ENCODE measurements around the gene GGT5. TPM values are rescaled to one million over a fixed set of nuclear protein-coding genes. Genes with fewer than 3 reads are reported as not detected.
"Not testable (repeated sequence)": the region's sequence is repeated elsewhere in the genome, so short reads cannot be mapped to it uniquely, and the experiment has no call there.

The GGT5 gene
- total RNA-seq, 1 experiment from 2014 or later: not detected

DNA sequence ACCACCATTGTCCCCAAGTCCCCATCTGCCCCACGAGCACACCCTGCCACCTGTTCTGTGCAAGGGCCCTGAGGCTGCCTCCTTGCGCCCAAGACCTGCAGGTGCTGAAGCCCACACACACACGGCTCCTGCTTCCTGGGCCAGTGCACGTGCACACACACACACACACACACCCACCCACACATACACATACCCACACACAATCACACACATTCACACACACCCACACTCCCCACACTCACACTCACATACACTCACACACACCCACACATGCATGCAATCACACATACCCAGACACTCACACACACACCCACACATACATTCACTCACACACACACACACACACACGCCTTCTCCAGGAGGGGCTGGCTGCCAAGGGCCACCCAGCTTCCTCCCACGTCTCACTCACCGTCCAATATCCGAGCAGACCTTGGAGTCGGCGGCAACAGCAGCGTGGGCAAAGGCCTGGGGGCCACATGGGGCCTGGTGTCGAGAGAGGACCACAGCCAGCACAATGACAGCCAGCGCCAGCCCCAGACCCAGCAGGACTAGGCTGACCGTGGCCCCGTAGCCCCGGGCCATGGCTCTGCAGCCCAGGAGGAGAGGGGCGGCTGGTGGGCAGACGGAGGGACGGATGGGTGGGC is 616 bp downstream of the GGT5 start:
- Histone ChIP-seq H3K27me3 (no peaks in the 10 kb centered on the region), H3K4me3 (no peak overlapping the region), H3K36me3 (no peaks in the 10 kb centered on the region), H3K9me3 (no peaks in the 10 kb centered on the region)
- DNase-seq: no peak

DNA sequence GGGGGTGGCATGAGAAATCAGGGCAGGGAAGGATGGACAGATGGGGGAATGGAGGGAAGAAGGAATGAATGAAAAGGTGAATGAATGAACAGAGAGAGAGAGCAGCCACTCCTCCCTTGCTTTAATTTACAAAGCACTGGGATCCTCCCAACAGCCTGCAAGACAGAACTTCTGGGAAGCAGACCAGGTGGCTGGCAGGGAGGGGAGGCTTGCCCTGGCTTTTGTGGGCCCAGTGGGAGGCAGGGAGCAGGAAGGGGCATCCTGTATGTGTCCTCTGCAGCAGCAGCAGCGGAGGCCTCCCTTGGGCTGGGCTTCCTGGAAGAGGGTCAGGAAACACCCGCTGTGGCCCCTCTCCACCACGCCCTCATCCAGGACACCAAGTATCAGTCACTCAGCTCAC is 1.5 kb downstream of the GGT5 start:
- not testable (repeated sequence) for H3K4me3 ChIP-seq, H3K9me3 ChIP-seq, H3K36me3 ChIP-seq, H3K27me3 ChIP-seq
- peak; percentile 16 for DNase-seq

DNA sequence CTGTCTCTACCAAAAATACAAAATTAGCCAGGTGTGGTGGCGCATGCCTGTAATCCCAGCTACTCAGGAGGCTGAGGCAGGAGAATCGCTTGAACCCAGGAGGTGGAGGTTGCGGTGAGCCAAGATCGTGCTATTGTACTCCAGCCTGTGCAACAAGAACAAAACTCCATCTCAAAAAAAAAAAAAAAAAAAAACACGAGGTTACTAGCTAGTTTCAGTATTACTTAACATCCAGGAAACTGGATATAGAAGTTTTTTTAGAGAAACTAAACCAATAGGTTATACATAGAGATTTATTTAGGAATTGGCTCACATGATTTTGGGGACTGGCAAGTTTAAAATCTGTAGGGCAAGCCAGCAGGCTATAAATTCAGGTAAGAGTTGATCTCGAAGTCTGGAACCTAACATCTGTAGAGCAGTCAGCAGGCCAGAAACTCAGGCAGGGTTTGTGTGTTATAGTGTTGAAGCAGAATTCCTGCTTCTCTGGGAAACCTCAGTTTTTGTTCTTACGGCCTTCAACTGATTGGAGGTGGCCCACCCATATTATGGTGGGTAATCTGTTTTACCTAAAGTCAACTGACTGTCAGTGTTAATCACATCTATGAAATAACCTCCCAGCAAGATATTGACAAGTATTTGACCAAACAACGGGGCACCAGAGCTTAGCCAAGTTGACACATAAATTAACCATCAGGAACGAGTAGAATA is 3.7 kb downstream of the GGT5 start:
- not testable (repeated sequence) for DNase-seq, H3K9me3 ChIP-seq, H3K4me3 ChIP-seq, H3K36me3 ChIP-seq, H3K27me3 ChIP-seq

DNA sequence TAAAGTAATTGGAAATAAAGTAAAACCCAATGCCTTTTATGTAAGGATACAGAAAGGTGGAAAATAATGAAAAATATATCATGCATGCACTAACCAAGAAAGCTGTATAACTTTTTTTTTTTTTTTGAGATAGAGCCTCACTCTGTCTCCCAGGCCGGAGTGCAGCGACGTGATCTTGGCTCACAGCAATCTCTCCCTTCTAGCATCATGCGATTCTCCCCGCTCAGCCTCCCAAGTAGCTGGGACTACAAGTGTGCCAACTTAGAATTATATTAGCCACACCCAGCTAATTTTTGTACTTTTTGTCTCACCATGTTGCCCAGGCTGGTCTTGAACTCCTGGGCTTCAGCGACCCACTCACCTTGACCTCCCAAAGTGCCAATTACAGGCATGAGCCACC is 4.5 kb downstream of the GGT5 start:
- H3K4me3 ChIP-seq: no peak overlapping the region
- H3K9me3 ChIP-seq: no peaks in the 10 kb centered on the region
- H3K27me3 ChIP-seq: no peaks in the 10 kb centered on the region
- no peaks in the 10 kb centered on the region for H3K36me3 ChIP-seq
- no peak for DNase-seq

DNA sequence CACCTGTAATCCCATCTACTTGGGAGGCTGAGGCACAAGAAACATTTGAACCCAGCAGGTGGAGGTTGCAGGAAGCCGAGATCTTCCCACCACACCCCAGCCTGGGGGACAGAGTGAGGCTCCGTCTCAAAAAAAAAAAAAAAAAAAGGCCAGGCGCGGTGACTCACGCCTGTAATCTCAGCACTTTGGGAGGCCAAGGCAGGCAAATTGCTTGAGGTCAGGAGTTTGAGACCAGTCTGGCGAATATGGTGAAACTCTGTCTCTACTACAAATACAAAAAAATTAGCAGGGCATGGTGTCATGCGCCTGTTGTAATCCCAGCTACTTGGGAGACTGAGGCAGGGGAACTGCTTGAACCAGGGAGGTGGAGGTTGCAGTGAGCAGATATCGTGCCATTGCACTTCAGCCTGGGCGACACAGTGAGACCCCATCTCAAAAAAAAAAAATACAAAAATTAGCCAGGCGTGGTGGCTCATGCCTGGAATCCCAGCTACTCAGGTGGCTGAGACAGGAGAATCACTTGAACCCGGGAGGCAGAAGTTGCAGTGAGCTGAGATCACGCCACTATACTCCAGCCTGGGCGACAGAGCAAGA is 6.7 kb downstream of the GGT5 start:
- not testable (repeated sequence) for H3K36me3 ChIP-seq, DNase-seq

DNA sequence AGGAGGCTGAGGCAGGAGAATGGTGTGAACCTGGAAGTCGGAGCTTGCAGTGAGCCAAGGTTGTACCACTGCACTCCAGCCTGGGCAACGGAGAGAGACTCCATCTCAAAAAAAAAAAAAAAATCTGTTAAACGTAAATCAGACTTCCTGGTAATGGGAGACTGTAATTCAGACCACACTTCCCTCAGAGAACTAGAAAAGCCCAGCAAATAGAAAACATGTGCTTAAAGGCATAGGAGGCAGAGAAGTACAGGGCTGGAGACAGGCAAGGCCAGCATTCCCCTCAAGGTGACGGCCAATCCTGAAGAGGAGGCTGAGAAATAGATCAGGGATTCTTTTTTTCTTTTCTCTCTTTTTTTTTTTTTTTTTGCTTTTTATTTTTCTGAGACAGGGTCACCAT is 8.2 kb downstream of the GGT5 start:
- H3K27me3 ChIP-seq: no peaks in the 10 kb centered on the region
- no peaks in the 10 kb centered on the region for H3K36me3 ChIP-seq
- H3K9me3 ChIP-seq: no peaks in the 10 kb centered on the region
- no peak for DNase-seq
- no peak overlapping the region for H3K4me3 ChIP-seq

More for the DNA sequence above, 6.7 kb downstream of the GGT5 start:
- not testable (repeated sequence) for H3K9me3 ChIP-seq, H3K27me3 ChIP-seq, H3K4me3 ChIP-seq

DNA sequence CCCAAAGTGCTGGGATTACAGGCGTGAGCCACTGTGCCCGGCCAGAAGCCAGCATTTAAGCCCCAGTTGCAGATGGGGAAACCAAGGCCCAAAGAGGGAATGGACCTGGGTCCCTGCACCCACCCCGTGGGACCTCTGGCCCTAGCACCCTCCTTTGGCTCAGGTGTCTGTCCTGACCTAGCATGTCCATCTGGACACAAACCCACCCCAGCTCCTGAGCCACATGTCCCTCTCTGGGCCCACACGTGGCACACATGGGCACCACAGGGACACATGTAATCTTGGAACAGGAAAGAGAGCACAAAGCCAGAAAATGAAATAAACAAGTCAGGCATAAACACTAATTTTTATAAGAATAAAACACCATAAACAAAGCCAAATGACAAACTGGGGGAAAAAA is 9.6 kb downstream of the GGT5 start:
- Histone ChIP-seq H3K27me3 (no peaks in the 10 kb centered on the region), H3K36me3 (no peaks in the 10 kb centered on the region), H3K9me3 (no peaks in the 10 kb centered on the region), H3K4me3 (no peak overlapping the region)
- DNase-seq: no peak

DNA sequence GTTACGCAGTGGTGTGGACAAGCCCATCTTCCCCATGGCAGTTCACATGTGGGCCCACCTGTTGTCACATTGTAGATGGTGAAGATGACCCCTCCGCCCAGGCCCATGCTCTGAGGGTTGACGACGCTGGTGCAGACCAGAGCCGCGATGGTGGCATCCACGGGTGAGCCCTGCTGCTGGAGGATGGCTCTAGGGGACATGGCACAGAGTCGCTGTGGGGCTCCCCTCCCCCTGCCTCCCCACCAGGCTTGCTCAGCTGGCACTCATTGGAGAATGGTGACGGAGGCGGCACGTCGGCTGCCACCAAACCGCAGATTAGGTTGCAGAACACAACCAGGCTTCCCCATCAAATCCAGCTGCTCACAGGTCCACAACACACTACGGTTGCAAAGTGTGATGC is 11.1 kb downstream of the GGT5 start:
- Histone ChIP-seq H3K4me3 (no peak overlapping the region), H3K27me3 (no peaks in the 10 kb centered on the region)
- no peak for DNase-seq

DNA sequence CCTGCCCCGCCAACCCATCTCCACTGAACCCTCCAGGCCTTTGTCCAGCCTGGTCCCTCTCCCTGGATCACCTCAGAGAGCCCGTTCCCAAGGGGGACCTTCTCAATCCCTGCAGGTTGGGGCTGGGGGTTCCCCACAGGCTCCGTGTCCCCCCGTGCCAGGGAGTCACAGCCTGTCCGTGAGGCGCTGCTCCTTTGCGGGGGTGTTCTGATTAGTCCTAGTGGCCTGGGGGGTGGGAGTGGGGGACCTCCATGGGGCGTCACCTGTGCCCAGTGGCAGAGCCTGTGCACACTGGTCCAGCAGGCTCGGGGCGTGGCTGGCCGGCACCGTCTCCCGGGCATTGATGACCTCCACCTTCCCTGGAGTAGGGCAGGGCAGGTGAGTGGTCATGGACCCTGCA is 11.6 kb downstream of the GGT5 start:
- no peaks in the 10 kb centered on the region for H3K27me3 ChIP-seq
- H3K4me3 ChIP-seq: no peak overlapping the region
- H3K9me3 ChIP-seq: no peaks in the 10 kb centered on the region
- no peak for DNase-seq
- H3K36me3 ChIP-seq: no peaks in the 10 kb centered on the region

More for the DNA sequence above, 11.1 kb downstream of the GGT5 start:
- Histone ChIP-seq H3K9me3 (no peaks in the 10 kb centered on the region), H3K36me3 (no peaks in the 10 kb centered on the region)

DNA sequence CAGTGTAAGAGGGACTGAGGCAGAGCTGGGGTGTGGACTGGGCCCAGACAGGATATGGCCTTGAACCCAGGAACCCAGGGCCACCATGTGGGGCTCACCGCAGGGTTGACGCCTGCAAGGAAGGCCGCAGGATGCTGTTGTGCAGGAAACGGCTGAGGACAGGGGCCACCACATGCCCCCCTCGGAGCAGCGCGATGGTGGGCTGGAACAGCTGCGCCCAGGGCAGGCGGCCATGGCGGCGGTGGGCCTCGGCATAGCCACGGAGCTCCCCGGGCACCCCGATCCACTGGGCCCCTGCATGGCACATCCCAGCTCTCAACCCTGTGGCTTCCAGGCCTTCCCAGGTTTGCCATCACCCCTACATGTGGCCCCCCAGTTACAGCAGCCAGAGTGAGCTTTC is 12.2 kb downstream of the GGT5 start:
- no peaks in the 10 kb centered on the region for H3K27me3 ChIP-seq
- DNase-seq: no peak
- no peaks in the 10 kb centered on the region for H3K9me3 ChIP-seq

DNA sequence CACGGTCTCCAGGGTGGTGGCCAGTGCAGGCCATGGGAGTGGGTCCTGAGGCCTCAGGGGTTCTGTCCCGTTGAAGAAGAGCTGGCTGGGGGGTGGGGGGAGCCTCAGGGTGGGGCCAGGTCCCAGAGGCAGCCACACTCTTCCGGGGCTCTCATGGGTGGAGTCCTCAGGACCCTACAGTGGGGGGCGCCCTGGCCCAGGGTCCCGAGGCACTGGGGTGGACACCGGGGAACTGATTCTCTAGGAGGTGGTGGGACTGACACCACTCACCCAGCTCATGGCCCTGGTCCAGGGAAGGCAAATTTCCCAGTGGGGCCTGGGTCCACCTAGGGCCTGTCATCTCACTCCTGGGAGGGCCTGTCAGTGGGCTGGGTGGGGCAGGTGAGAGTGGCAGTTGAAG is 12.8 kb downstream of the GGT5 start:
- Histone ChIP-seq H3K9me3 (no peaks in the 10 kb centered on the region), H3K27me3 (no peaks in the 10 kb centered on the region), H3K36me3 (no peaks in the 10 kb centered on the region), H3K4me3 (no peak overlapping the region)
- no peak for DNase-seq

More for the DNA sequence above, 12.2 kb downstream of the GGT5 start:
- no peak overlapping the region for H3K4me3 ChIP-seq
- H3K36me3 ChIP-seq: no peaks in the 10 kb centered on the region

DNA sequence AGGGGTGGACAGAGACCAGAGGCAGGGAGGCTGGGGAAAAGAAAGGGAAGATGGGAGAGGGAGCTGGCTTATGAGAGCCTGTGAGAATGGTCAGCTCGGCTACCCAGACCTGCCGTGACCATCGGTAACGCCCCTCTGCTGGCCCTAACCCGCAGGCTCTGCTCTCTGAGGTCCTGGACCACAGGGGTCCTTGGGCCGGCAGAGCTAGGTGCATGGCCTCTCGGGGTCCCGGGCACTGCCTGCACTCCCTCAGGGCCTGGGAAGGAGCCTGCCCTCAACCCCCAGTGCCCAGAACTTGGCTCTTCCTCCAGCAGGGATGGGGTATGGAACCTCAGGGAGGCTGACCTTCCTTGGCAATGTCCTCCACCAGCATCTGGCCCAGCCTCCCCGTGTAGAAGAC is 13.2 kb downstream of the GGT5 start:
- Histone ChIP-seq H3K4me3 (no peak overlapping the region), H3K36me3 (no peaks in the 10 kb centered on the region), H3K27me3 (no peaks in the 10 kb centered on the region), H3K9me3 (no peaks in the 10 kb centered on the region)
- DNase-seq: no peak

DNA sequence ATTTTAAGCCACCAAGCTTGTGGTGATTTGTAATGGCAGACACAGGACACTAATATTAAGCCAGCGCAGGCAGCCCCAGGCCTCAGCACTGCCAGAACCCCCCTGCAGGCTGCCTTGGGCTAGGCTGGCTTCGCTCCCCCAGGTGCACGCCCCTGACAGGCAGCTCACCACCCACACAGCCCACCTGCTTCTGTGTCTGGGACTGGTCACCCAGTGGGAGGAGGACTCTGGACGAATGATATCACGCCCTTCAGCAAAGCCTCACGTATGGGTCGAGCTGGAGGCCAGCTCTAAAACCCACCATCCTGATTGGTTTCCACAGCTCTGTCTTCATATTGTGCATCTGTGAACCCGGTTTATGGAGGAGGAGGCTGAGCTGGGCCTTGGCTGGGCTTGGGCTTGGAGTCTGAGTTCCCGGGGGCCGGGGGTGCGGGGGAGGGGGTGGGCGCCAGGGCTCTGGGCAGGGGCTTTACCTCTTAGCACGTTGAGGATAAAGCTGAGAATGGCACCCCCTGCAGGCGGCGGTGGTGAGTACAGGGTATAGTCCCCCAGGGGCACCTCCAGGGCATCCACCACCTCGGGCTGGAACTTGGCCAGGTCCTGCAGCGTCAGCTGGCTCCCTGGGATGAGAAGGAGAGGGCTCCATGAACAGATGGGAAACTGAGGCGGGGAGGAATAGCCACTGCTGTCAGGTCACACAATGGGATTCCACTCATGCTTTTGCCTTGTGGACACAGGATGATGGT is 13.8 kb downstream of the GGT5 start:
- Histone ChIP-seq H3K36me3 (no peaks in the 10 kb centered on the region), H3K27me3 (no peaks in the 10 kb centered on the region), H3K9me3 (no peaks in the 10 kb centered on the region), H3K4me3 (no peak overlapping the region)
- no peak for DNase-seq

DNA sequence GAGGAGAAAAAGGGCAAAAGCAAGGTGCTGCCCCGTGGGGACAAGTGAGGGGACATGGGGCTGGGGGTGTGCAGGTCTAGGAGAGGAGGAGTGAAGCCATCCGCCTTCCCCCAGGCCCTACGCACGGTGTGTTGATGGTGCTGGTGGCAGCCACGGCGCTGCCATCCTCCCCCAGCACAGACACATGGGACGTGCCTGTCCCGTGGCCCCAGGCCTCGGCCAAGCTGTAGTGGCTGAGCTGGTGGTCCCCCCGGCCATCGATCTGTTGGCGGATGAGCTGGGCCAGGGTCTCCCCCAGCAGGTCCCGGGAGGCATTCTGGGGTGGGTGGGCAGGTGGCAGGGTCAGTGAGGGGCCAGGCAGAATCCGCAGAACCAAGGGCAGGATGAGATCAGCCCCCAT is 18.9 kb downstream of the GGT5 start:
- Histone ChIP-seq H3K27me3 (no peaks in the 10 kb centered on the region), H3K4me3 (no peak overlapping the region), H3K36me3 (no peaks in the 10 kb centered on the region), H3K9me3 (no peaks in the 10 kb centered on the region)
- no peak for DNase-seq

DNA sequence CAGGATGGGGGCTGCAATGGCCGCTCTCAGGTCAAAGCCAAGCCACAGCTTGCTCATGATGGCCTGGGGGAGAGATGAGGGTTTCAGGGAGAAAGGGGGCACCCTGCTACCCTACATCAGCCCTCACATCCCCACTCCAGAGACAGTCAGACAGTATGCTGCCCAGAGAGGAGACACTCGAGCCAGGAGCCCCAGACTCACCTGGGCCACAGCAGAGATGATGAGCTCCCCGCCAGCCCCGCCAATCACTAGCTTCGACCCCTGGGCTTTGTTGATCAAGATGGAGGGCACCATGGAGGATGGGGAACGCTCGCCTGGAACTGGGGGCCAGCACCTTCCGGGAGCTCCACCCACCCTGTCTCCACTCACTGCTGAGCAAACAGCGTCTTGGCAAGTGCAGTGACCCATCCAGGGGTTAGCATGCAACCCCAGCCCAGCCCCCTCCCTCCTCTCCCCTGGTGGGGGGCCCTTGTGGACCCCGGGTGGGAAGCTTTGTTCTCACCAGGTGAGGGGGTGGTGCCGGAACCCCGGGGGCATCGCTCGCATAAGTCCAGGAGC is 19.8 kb downstream of the GGT5 start:
- Histone ChIP-seq H3K36me3 (no peaks in the 10 kb centered on the region), H3K9me3 (no peaks in the 10 kb centered on the region), H3K4me3 (no peak overlapping the region), H3K27me3 (no peaks in the 10 kb centered on the region)
- DNase-seq: no peak

DNA sequence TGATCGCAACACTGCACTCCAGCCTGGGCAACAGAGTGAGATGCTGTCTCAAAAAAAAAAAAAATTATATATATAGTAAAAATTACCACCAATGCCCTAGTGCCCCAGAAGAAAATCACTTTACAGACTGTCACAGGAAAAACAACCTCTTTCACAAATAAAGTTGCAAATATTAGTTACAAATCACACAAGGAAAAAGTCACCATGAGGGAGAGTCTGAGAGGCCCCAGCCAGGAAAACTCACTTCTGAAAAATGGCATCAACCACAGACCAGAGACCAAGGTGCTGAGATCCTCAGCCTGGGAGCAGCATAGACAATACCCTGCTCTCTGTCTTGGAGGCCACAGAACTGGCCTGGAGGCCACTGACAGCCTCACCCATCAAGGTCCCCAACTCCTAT is 20.4 kb downstream of the GGT5 start:
- H3K4me3 ChIP-seq: no peak overlapping the region
- no peaks in the 10 kb centered on the region for H3K9me3 ChIP-seq
- H3K36me3 ChIP-seq: no peaks in the 10 kb centered on the region
- DNase-seq: no peak
- H3K27me3 ChIP-seq: no peaks in the 10 kb centered on the region

DNA sequence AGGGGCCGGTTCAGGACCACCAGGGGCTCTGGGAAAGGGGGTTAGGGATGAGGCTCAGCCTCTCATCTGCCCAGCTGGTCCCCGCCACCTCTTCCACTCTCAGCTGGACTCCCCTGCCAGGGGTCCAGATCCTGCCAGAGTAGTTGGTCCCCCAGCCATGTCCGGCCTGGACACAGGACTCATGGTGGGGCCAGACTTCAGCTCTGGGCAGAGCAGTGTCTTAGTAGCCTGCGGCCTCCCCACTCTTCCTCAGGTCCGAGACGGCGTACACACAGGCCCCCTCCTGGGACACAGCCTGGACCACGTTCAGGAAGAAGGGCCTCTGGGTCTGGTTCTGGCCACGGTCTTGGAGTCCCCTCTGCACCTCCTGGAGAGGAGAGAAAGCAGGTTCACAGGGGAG is 25.1 kb downstream of the GGT5 start:
- no peaks in the 10 kb centered on the region for H3K27me3 ChIP-seq
- H3K36me3 ChIP-seq: no peaks in the 10 kb centered on the region
- no peaks in the 10 kb centered on the region for H3K9me3 ChIP-seq
- no peak overlapping the region for H3K4me3 ChIP-seq
- DNase-seq: no peak

Measured in MG63 (cell line).